A549 (cell line): ENCODE results near the gene MYDGF. TPM values are rescaled to one million over a fixed set of nuclear protein-coding genes. Genes with fewer than 3 reads are reported as not detected.

ENCODE experiments used
- ATAC-seq, 2 experiments: fragments of 200-7000 bp in 1 of 2; fragments of >200 bp in 1 of 2; cut with Nextera tagmentation in 1 of 2; cut with Tn5 transposase in 1 of 2; 3 replicates each; pipeline versions ENCODE4 v1.8.0 to v1.9.1; 2018 to 2020; ENCODE audit warnings: mild to moderate bottlenecking in 1 of 2, moderate library complexity in 1 of 2
- CTCF ChIA-PET: fragments of 300-600 bp; sonication (Branson Sonifier 250); formaldehyde crosslinking; extraction: SDS; loops from one replicate; lab custom pipeline; 2021; ENCODE audit warnings: antibody characterized with exemption, inconsistent platforms; lab: Yijun Ruan, JAX
- POLR2A ChIA-PET: fragments of 350-600 bp; formaldehyde crosslinking; extraction: SDS; loops from one replicate; lab custom pipeline; 2021; ENCODE audit warnings: antibody characterized with exemption, inconsistent platforms; lab: Yijun Ruan, JAX
- DNase-seq, 2 experiments: peaks; one replicate each; pipeline versions ENCODE4 v3.0.0 to v3.0.0-alpha.2; 2011 to 2016; ENCODE audit warnings: low read depth in 1 of 2, low spot score in 1 of 2
- FAIRE-seq: peaks from 2 replicates; lab custom pipeline; 2011; peaks lifted over from hg19 to GRCh38; lab: Jason Lieb, UNC
- H3K27ac ChIP-seq, 2 experiments: fragments of >200 bp; sonication (Bioruptor Twin); formaldehyde crosslinking; 3 replicates each; pipeline ENCODE4 v1.5.1; 2016 to 2017
- H3K4me1 ChIP-seq: fragments of >200 bp; sonication (Bioruptor Twin); formaldehyde crosslinking; 3 replicates; pipeline ENCODE4 v1.6.1; 2016
- H3K4me2 ChIP-seq: fragments of >200 bp; sonication (Bioruptor Twin); formaldehyde crosslinking; 3 replicates; pipeline ENCODE4 v1.6.1; 2016
- H3K4me3 ChIP-seq: fragments of >200 bp; sonication (Bioruptor Twin); formaldehyde crosslinking; 3 replicates; pipeline ENCODE4 v1.5.1; 2016
- H3K9me3 ChIP-seq: fragments of >200 bp; sonication (Bioruptor Twin); formaldehyde crosslinking; 3 replicates; pipeline ENCODE4 v1.6.1; 2016
- CTCF ChIP-seq: fragments of >200 bp; sonication (Bioruptor Twin); formaldehyde crosslinking; IDR thresholded peaks from 3 replicates; pipeline ENCODE4 v1.5.1; 2016
- GATA3 ChIP-seq: IDR thresholded peaks from 2 replicates; pipeline ENCODE4 v1.6.1; 2012; ENCODE audit warnings: borderline replicate concordance
- HEYL ChIP-seq: fragments of 250-450 bp; sonication (Bioruptor Pico); IDR thresholded peaks from 2 replicates; pipeline ENCODE4 v1.8.0; 2021; ENCODE audit warnings: mild to moderate bottlenecking, moderate library complexity
- HMGXB4 ChIP-seq: fragments of 250-450 bp; sonication (Bioruptor Pico); IDR thresholded peaks from 2 replicates; pipeline ENCODE4 v1.5.0; 2021; ENCODE audit warnings: mild to moderate bottlenecking, moderate library complexity, borderline replicate concordance
- JUNB ChIP-seq: fragments of >200 bp; sonication (Bioruptor Twin); formaldehyde crosslinking; IDR thresholded peaks from 2 replicates; pipeline ENCODE4 v1.6.1; 2016
- KDM1A ChIP-seq: fragments of 200-600 bp; sonication (generic); IDR thresholded peaks from 2 replicates; pipeline ENCODE4 v1.6.1; 2016; ENCODE audit warnings: low read depth, mild to moderate bottlenecking
- MAFK ChIP-seq: fragments of 450-650 bp; IDR thresholded peaks from 2 replicates; pipeline ENCODE4 v1.6.1; 2014; ENCODE audit not compliant: partially characterized antibody
- NFE2L2 ChIP-seq: fragments of 150-350 bp; conservative IDR thresholded peaks from 2 replicates; pipeline ENCODE4 v1.6.1; 2014; ENCODE audit warnings: low read length
- POLR2AphosphoS2 ChIP-seq: conservative IDR thresholded peaks from 2 replicates; pipeline ENCODE4 v1.6.1; 2012; ENCODE audit warnings: low read length, improper control_type of control experiment, inconsistent platforms
- RNF2 ChIP-seq: fragments of 200-600 bp; sonication (generic); IDR thresholded peaks from 2 replicates; pipeline ENCODE4 v1.6.1; 2016; ENCODE audit warnings: low read depth, mild to moderate bottlenecking, antibody characterized with exemption, moderate library complexity, borderline replicate concordance
- SMC3 ChIP-seq: fragments of >200 bp; sonication (Bioruptor Twin); formaldehyde crosslinking; IDR thresholded peaks from 3 replicates; pipeline ENCODE4 v1.6.1; 2018; ENCODE audit warnings: inconsistent platforms
- SREBF2 ChIP-seq: fragments of 450-650 bp; IDR thresholded peaks from 2 replicates; pipeline ENCODE4 v1.6.1; 2014; ENCODE audit warnings: mild to moderate bottlenecking, moderate library complexity
- USF2 ChIP-seq: fragments of 450-650 bp; IDR thresholded peaks from 2 replicates; pipeline ENCODE4 v1.6.1; 2014; ENCODE audit warnings: antibody characterized with exemption
- ZC3H11A ChIP-seq: fragments of 450-650 bp; IDR thresholded peaks from 2 replicates; pipeline ENCODE4 v1.6.1; 2014; ENCODE audit warnings: antibody characterized with exemption, mild to moderate bottlenecking
- ZFP36 ChIP-seq: fragments of 450-650 bp; IDR thresholded peaks from 2 replicates; pipeline ENCODE4 v1.6.1; 2014; ENCODE audit warnings: borderline replicate concordance; ENCODE audit not compliant: partially characterized antibody
- WGBS: methylation state at CpG from one replicate; pipeline ENCODE4 v1.1.6; 2017; ENCODE audit errors: missing lambda C conversion rate; 5-methylcytosine and 5-hydroxymethylcytosine counted together
- polyA plus RNA-seq, 4 experiments: library from polyadenylated mRNA; depleted of rRNA in 3 of 4; stranded (reverse); fragments of >200 nt; fragmentation: RNase III in 1 of 4; extraction: RNeasy Plus Mini Kit Qiagen cat#74134 plus additional on column Dnase treatment in 1 of 4; gene quantifications; 2 replicates in 3 of 4; 3 replicates in 1 of 4; pipeline ENCODE4 v1.2.3, GENCODE V29; 2011 to 2017

Gene MYDGF
- polyA plus RNA-seq, 2 of the 4 experiments (the other 2 are of a cell fraction): 62.1 to 107 TPM

GRCh38 chr19:4619668-4620294, 50.4 kb downstream of the MYDGF start:
- H3K9me3 ChIP-seq: no peaks in the 10 kb centered on the region
- 48% methylated on average over 11 of the region's 17 CpGs for WGBS
- H3K4me1 ChIP-seq: peaks cover 17% of the 10 kb centered on the region; the same call in 2 of the 3 replicates
- POLR2A ChIA-PET: no interaction called here
- no peak overlapping the region for H3K4me2 ChIP-seq
- FAIRE-seq (no peak), DNase-seq (no peak), ATAC-seq (no peak)
- TF ChIP-seq KDM1A (peak; percentile 55; the same call in 1 of the 2 replicates), CTCF (no peak), ZFP36 (peak; percentile 76), USF2 (no peak), HEYL (CRISPR knock-in tag) (no peak), JUNB (no peak)
- CTCF ChIA-PET: interaction anchor here (1.0 to 5.9 kb wide), 3 partner anchors 14 to 40 kb away, joined by 3 to 39 read pairs (median 9); no protein-coding TSS in a partner anchor
- H3K27ac ChIP-seq: no peak overlapping the region
- H3K4me3 ChIP-seq: no peak overlapping the region

- 41% methylated on average over 3 of the region's 6 CpGs for WGBS
- TF ChIP-seq USF2: no peak
- no peak for TF ChIP-seq JUNB
- no peak for TF ChIP-seq HEYL (CRISPR knock-in tag)
- no peak for TF ChIP-seq RNF2
- no peak for TF ChIP-seq NFE2L2
- TF ChIP-seq SREBF2: no peak
- no peak for TF ChIP-seq KDM1A
- no peak for TF ChIP-seq HMGXB4 (CRISPR knock-in tag)
- no peak for TF ChIP-seq SMC3
- TF ChIP-seq GATA3: no peak
- no peak for TF ChIP-seq ZC3H11A
- FAIRE-seq: no peak
- ChIA-PET POLR2A (no interaction called here), CTCF (interaction anchor here (1.1 to 2.1 kb wide), 4 partner anchors 15 to 61 kb away, joined by 3 to 11 read pairs (median 7); no protein-coding TSS in a partner anchor)
- Histone ChIP-seq H3K27ac (0 out of 6 replicates have a peak overlapping the region, but pooled peaks of 1 of the 2 experiments have one; percentile 31), H3K9me3 (no peaks in the 10 kb centered on the region), H3K4me3 (no peak overlapping the region), H3K4me2 (no peak overlapping the region), H3K4me1 (peaks cover 9% of the 10 kb centered on the region; the same call in 2 of the 3 replicates)
- DNase-seq: no peak
- 0 out of 6 replicates have a peak, but pooled peaks of 1 of the 2 experiments have one; percentile 32 for ATAC-seq
These were observed 52.1 kb downstream of the MYDGF start for GRCh38 chr19:4618019-4618418.

GRCh38 chr19:4613254-4613751, 56.8 kb downstream of the MYDGF start:
- no peak for DNase-seq
- no peaks in the 10 kb centered on the region for H3K9me3 ChIP-seq
- H3K27ac ChIP-seq: no peak overlapping the region
- FAIRE-seq: no peak
- ChIA-PET POLR2A (no interaction called here), CTCF (no interaction called here)
- no peak overlapping the region for H3K4me3 ChIP-seq
- no peaks in the 10 kb centered on the region for H3K4me1 ChIP-seq
- ATAC-seq: no peak
- TF ChIP-seq MAFK (peak; percentile 96), POLR2AphosphoS2 (no peak)
- WGBS: 75% methylated on average over 8 of the region's 8 CpGs
- H3K4me2 ChIP-seq: no peak overlapping the region
